Measurements from ENCODE around the gene CRADD.
"Not testable (repeated sequence)": the region's sequence is repeated elsewhere in the genome, so short reads cannot be mapped to it uniquely, and the experiment has no call there.

The CRADD gene

GRCh38 chr12:93912086-93912733, 235.0 kb downstream of the CRADD start:
- no peak for DNase-seq

- DNase-seq: no peak
Observed at GRCh38 chr12:93913845-93914244, 236.7 kb downstream of the CRADD start.

GRCh38 chr12:93914281-93914680, 237.1 kb downstream of the CRADD start:
- no peak for DNase-seq

GRCh38 chr12:93915411-93915810, 238.2 kb downstream of the CRADD start:
- no peak for DNase-seq

GRCh38 chr12:93916402-93916801, 239.2 kb downstream of the CRADD start:
- no peak for DNase-seq

GRCh38 chr12:93918262-93918661, 241.1 kb downstream of the CRADD start:
- DNase-seq: no peak

- DNase-seq: no peak
Observed at GRCh38 chr12:93918900-93919299, 241.7 kb downstream of the CRADD start.

- DNase-seq: no peak
Observed at GRCh38 chr12:93921521-93921920, 244.3 kb downstream of the CRADD start.

GRCh38 chr12:93922583-93923006, 245.4 kb downstream of the CRADD start:
- no peak for DNase-seq

- no peak for DNase-seq
Observed at GRCh38 chr12:93924367-93924766, 247.2 kb downstream of the CRADD start.

- no peak for DNase-seq
Observed at GRCh38 chr12:93925585-93926205, 248.5 kb downstream of the CRADD start.

- DNase-seq: no peak
Observed at GRCh38 chr12:93926237-93926636, 249.1 kb downstream of the CRADD start.

GRCh38 chr12:93929081-93929480, 251.9 kb downstream of the CRADD start:
- not testable (repeated sequence) for DNase-seq

- DNase-seq: no peak
Observed at GRCh38 chr12:93937812-93938211, 260.6 kb downstream of the CRADD start.

- DNase-seq: no peak
Observed at GRCh38 chr12:93938317-93938716, 261.1 kb downstream of the CRADD start.

GRCh38 chr12:93938931-93939330, 261.8 kb downstream of the CRADD start:
- DNase-seq: no peak

- DNase-seq: no peak
Observed at GRCh38 chr12:93939641-93940325, 262.6 kb downstream of the CRADD start.

GRCh38 chr12:93943780-93944179, 266.6 kb downstream of the CRADD start:
- DNase-seq: no peak

GRCh38 chr12:93944201-93944600, 267.0 kb downstream of the CRADD start:
- no peak for DNase-seq
